ENCODE measurements around the gene NT5C1A.

DNA sequence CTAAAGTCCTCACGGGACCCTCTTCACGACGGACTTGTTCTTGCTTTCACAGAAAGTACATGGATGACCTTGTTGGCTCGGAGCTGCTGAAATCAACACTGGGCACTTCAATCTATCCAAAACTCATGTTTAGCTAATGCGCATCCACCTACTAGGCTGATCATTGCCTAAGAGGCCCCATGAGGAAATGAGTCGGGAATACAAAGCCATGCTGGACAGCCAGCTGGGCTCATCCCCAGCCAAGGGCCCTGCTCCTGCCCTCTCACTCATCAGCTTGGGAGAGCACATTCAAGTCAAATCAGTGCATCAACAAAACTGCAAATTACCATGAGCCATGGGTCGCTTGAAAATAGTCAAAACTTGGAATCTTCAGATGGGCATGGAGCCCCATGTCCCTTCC is 17.6 kb downstream of the NT5C1A start:
- TF ChIP-seq, protein P1, sequence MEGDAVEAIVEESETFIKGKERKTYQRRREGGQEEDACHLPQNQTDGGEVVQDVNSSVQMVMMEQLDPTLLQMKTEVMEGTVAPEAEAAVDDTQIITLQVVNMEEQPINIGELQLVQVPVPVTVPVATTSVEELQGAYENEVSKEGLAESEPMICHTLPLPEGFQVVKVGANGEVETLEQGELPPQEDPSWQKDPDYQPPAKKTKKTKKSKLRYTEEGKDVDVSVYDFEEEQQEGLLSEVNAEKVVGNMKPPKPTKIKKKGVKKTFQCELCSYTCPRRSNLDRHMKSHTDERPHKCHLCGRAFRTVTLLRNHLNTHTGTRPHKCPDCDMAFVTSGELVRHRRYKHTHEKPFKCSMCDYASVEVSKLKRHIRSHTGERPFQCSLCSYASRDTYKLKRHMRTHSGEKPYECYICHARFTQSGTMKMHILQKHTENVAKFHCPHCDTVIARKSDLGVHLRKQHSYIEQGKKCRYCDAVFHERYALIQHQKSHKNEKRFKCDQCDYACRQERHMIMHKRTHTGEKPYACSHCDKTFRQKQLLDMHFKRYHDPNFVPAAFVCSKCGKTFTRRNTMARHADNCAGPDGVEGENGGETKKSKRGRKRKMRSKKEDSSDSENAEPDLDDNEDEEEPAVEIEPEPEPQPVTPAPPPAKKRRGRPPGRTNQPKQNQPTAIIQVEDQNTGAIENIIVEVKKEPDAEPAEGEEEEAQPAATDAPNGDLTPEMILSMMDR (IDR thresholded peaks at IDR 0.05): no peak
- no peak for TF ChIP-seq POLR2A (IDR thresholded peaks at IDR 0.05)

All from heart left ventricle (tissue), 13 donors.